GM23248 (cell line): Measurements from ENCODE around the gene RASSF3. TPM values are rescaled to one million over a fixed set of nuclear protein-coding genes. Genes with fewer than 3 reads are reported as not detected.

ENCODE experiments used
- DNase-seq: peaks from one replicate; pipeline ENCODE4 v3.0.0-alpha.2; 2015
- H2AFZ ChIP-seq: fragments of 200-600 bp; sonication (generic); 2 replicates; pipeline ENCODE4 v1.6.1; 2016; ENCODE audit warnings: antibody characterized with exemption
- H3F3A ChIP-seq: fragments of 200-600 bp; sonication (generic); 2 replicates; pipeline ENCODE4 v1.6.1; 2016; ENCODE audit warnings: mild to moderate bottlenecking, antibody characterized with exemption, mixed run types; ENCODE audit not compliant: insufficient read depth
- H3K27ac ChIP-seq: fragments of 200-600 bp; sonication (generic); 2 replicates; pipeline ENCODE4 v1.5.1; 2016; ENCODE audit warnings: mild to moderate bottlenecking
- H3K27me3 ChIP-seq: fragments of 200-600 bp; sonication (generic); replicated peaks from 2 replicates; pipeline ENCODE4 v1.6.1; 2016; ENCODE audit warnings: mild to moderate bottlenecking; ENCODE audit not compliant: insufficient read depth
- H3K36me3 ChIP-seq: fragments of 200-600 bp; sonication (generic); 2 replicates; pipeline ENCODE4 v1.6.1; 2016; ENCODE audit warnings: low read depth, mild to moderate bottlenecking
- H3K4me1 ChIP-seq: fragments of 200-600 bp; sonication (generic); 2 replicates; pipeline ENCODE4 v1.6.1; 2016; ENCODE audit warnings: mild to moderate bottlenecking; ENCODE audit not compliant: insufficient read depth
- H3K4me2 ChIP-seq: fragments of 200-600 bp; sonication (generic); one replicate; pipeline ENCODE4 v1.6.1; 2016; ENCODE audit warnings: mild to moderate bottlenecking; ENCODE audit not compliant: unreplicated experiment
- H3K4me3 ChIP-seq: fragments of 200-600 bp; sonication (generic); 2 replicates; pipeline ENCODE4 v1.5.1; 2016; ENCODE audit warnings: mild to moderate bottlenecking
- H3K79me2 ChIP-seq: fragments of 200-600 bp; sonication (generic); 2 replicates; pipeline ENCODE4 v1.6.1; 2016; ENCODE audit warnings: mild to moderate bottlenecking; ENCODE audit not compliant: insufficient read depth
- H3K9ac ChIP-seq: fragments of 200-600 bp; sonication (generic); 2 replicates; pipeline ENCODE4 v1.6.1; 2016; ENCODE audit warnings: mild to moderate bottlenecking
- H3K9me2 ChIP-seq: fragments of 200-600 bp; sonication (generic); 2 replicates; pipeline ENCODE4 v1.6.1; 2016; ENCODE audit warnings: mixed run types, mild to moderate bottlenecking, moderate library complexity; ENCODE audit not compliant: insufficient read depth
- H3K9me3 ChIP-seq: fragments of 200-600 bp; sonication (generic); one replicate; pipeline ENCODE4 v1.6.1; 2017; ENCODE audit warnings: low read depth
- H4K20me1 ChIP-seq: fragments of 200-600 bp; sonication (generic); 2 replicates; pipeline ENCODE4 v1.6.0; 2016; ENCODE audit not compliant: insufficient read depth
- EZH2 ChIP-seq: fragments of 200-600 bp; sonication (generic); IDR thresholded peaks from 2 replicates; pipeline ENCODE4 v1.6.1; 2018; ENCODE audit warnings: antibody characterized with exemption, mild to moderate bottlenecking; ENCODE audit not compliant: insufficient read depth, poor library complexity, severe bottlenecking
- EZH2phosphoT487 ChIP-seq: fragments of 200-600 bp; sonication (generic); IDR thresholded peaks from 2 replicates; pipeline ENCODE4 v1.6.1; 2018; ENCODE audit warnings: antibody characterized with exemption, moderate library complexity, mild to moderate bottlenecking, low read depth; ENCODE audit not compliant: insufficient read depth
- WGBS, 2 experiments: methylation state at CpG; one replicate each; pipeline ENCODE4 v1.1.6; 2015 to 2017; ENCODE audit warnings: low lambda C conversion rate in 2 of 2, low coverage in 1 of 2; ENCODE audit errors: missing lambda C conversion rate in 2 of 2; 5-methylcytosine and 5-hydroxymethylcytosine counted together
- in situ Hi-C: fragments of 300-500 bp; cut with MboI; formaldehyde crosslinking; loops from 2 replicates; pipeline ENCODE4 v1.15.0; 2020
- microRNA counts: library from miRNA; unstranded; fragments of <30 nt; microRNA quantifications from one replicate; lab custom pipeline; 2016
- microRNA-seq: library from miRNA; unstranded; fragments of <30 nt; microRNA quantifications from one replicate; pipeline ENCODE4, GENCODE V29; 2016; ENCODE audit warnings: borderline number of aligned reads
- polyA plus RNA-seq: library from polyadenylated mRNA; unstranded; fragments of >200 nt; fragmentation: Nextera tagmentation; extraction: Ambion mirVana; gene quantifications from 2 replicates; pipeline ENCODE4 v1.2.1, GENCODE V29; 2016
- small RNA-seq: library from RNA; depleted of rRNA; stranded (forward); fragments of <200 nt; gene quantifications from one replicate; pipeline ENCODE3, GENCODE V24; 2014; ENCODE audit warnings: low read depth, low replicate concordance
- total RNA-seq: library from RNA; depleted of rRNA; stranded (reverse); fragments of >200 nt; shearing (Covaris generic); gene quantifications from 2 replicates; pipeline ENCODE4 v1.2.3, GENCODE V29; 2014; rRNA removed

Gene RASSF3
- total and polyA plus RNA-seq, 2 experiments from 2014 or later, result 1.9 to 4.9 TPM

GRCh38 chr12:64745259-64745807 lies 135.0 kb downstream of the RASSF3 start:
- DNase-seq, result no peak
- TF ChIP-seq EZH2phosphoT487 (no peak), EZH2 (no peak)
- Histone ChIP-seq H3K4me3 (no peak overlapping the region), H3K4me1 (peaks cover 21% of the 10 kb centered on the region), H3K9ac (no peak overlapping the region), H3K27ac (no peak overlapping the region), H3K36me3 (peaks cover 16% of the 10 kb centered on the region), H3K9me3 (no peaks in the 10 kb centered on the region), H4K20me1 (no peaks in the 10 kb centered on the region), H3K79me2 (no peaks in the 10 kb centered on the region), H3K27me3 (no peaks in the 10 kb centered on the region), H3F3A (peaks cover 14% of the 10 kb centered on the region; the same call in 1 of the 2 replicates), H3K9me2 (no peaks in the 10 kb centered on the region), H2AFZ (no peak overlapping the region), H3K4me2 (no peak overlapping the region)
- 92 to 93% methylated on average over 7 of the region's 7 CpGs for WGBS, 2 experiments
- in situ Hi-C loops, result no loop called here

DNA sequence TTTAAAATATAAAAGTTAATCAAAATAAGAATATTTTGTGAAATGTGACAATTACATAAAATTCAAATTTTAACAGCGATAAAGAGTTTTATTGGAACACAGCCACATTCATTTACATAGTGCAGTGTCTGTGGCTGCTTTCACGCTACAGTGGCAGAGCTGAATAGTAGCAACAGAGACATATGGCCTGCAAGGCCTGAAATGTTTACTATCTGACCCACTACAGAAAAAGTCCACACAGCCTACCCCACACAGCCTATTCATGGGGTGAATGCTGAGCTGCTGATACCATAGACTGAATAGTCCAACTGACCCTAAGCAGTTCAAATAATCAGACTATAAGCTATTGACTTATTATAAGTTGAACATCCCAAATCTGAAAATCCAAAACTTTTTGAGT lies 135.7 kb downstream of the RASSF3 start:
- no peak overlapping the region for H3K27ac ChIP-seq
- no peak overlapping the region for H2AFZ ChIP-seq
- H3K9me2 ChIP-seq, result no peaks in the 10 kb centered on the region
- in situ Hi-C loops, result no loop called here
- H3K27me3 ChIP-seq, result no peaks in the 10 kb centered on the region
- no peak overlapping the region for H3K4me2 ChIP-seq
- H3K79me2 ChIP-seq, result no peaks in the 10 kb centered on the region
- H3K4me1 ChIP-seq, result peaks cover 21% of the 10 kb centered on the region
- no peak for DNase-seq
- H3K9ac ChIP-seq, result no peak overlapping the region
- H3K4me3 ChIP-seq, result no peak overlapping the region
- H3K36me3 ChIP-seq, result peaks cover 22% of the 10 kb centered on the region
- H4K20me1 ChIP-seq, result no peaks in the 10 kb centered on the region
- no peak for TF ChIP-seq EZH2phosphoT487
- 96 to 100% methylated on average over 2 of the region's 2 CpGs for WGBS, 2 experiments
- H3K9me3 ChIP-seq, result no peaks in the 10 kb centered on the region
- peaks cover 14% of the 10 kb centered on the region; the same call in 1 of the 2 replicates for H3F3A ChIP-seq

DNA sequence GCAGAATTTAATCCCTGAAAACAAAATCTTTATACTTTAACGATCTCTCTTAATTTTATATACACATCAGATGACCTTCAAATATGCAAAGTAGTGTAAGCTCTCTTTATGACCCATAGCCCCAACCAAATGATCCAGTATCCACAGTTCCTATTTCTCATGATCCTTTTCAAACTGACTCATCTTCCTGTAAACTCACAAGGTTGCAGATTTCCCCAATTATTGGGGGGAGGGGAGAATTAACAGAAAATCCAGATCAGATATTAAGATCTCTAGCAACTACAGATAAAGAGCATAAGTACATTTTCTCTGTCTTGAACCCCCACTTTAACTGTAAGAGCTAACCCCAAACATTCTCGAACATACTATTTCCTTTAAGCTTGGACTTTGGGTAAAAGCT lies 136.4 kb downstream of the RASSF3 start:
- Histone ChIP-seq H2AFZ (0 out of 2 replicates have a peak overlapping the region, but pooled peaks have one; percentile 0), H3K4me1 (peaks cover 21% of the 10 kb centered on the region), H3K27me3 (no peaks in the 10 kb centered on the region), H3K27ac (no peak overlapping the region), H3K4me2 (peak overlapping the region; percentile 27), H3K36me3 (peaks cover 22% of the 10 kb centered on the region), H3K9ac (no peak overlapping the region), H4K20me1 (0 out of 2 replicates have a peak, but pooled peaks cover 3% of the 10 kb centered on the region), H3K9me3 (no peaks in the 10 kb centered on the region), H3K9me2 (no peaks in the 10 kb centered on the region), H3K4me3 (no peak overlapping the region), H3F3A (peaks cover 14% of the 10 kb centered on the region; the same call in 1 of the 2 replicates), H3K79me2 (no peaks in the 10 kb centered on the region)
- peak; percentile 54 for DNase-seq
- WGBS, 2 experiments, result 72 to 77% methylated on average over 2 of the region's 2 CpGs
- TF ChIP-seq EZH2phosphoT487, result no peak
- in situ Hi-C loops, result no loop called here

MicroRNA genes within 50 kb of the gene (microRNA counts, 767-probe panel; counts per million panel counts)
- 447 counts per million, percentile 86 among the panel's probes with 10 or more counts for microRNA hsa-miR-548c-3p (lab: Ali Mortazavi, UCI)
- 447 counts per million, percentile 86 among the panel's probes with 10 or more counts for microRNA hsa-miR-548c-5p (lab: Ali Mortazavi, UCI)
- 447 counts per million, percentile 86 among the panel's probes with 10 or more counts for microRNA hsa-miR-548z (lab: Ali Mortazavi, UCI)

Small RNAs within 50 kb of the gene (microRNA-seq; reads per million reads assigned to microRNA genes)
- gene MIR548C (not detected), gene MIR548Z (not detected)

Small RNAs within 50 kb of the gene (small RNA-seq; reads per million reads assigned to genes)
- not detected for gene MIR548C
- gene MIR548Z, result not detected
- not detected for gene RF00137

Other genes starting within 250 kb of the RASSF3 start
- 0.25 and 0.43 TPM in 2 replicates for gene C12orf56, start 219.7 kb upstream of the RASSF3 start, total RNA-seq
- 0.90 and 1.3 TPM in 2 replicates for gene C12orf56, start 219.7 kb upstream of the RASSF3 start, polyA plus RNA-seq
- gene XPOT, start 206.1 kb upstream of the RASSF3 start, total RNA-seq, result 148 and 154 TPM in 2 replicates
- gene XPOT, start 206.1 kb upstream of the RASSF3 start, polyA plus RNA-seq, result 118 and 120 TPM in 2 replicates
- gene TBK1, start 158.4 kb upstream of the RASSF3 start, total RNA-seq, result 29.4 and 33.9 TPM in 2 replicates
- gene TBK1, start 158.4 kb upstream of the RASSF3 start, polyA plus RNA-seq, result 25.2 and 27.1 TPM in 2 replicates
- 121 and 129 TPM in 2 replicates for gene GNS, start 148.9 kb downstream of the RASSF3 start, total RNA-seq
- 75.5 and 76.6 TPM in 2 replicates for gene GNS, start 148.9 kb downstream of the RASSF3 start, polyA plus RNA-seq
- gene TBC1D30, start 214.2 kb downstream of the RASSF3 start, total RNA-seq, result not detected in 2 replicates
- gene TBC1D30, start 214.2 kb downstream of the RASSF3 start, polyA plus RNA-seq, result 0.09 and 0.49 TPM in 2 replicates